Fibroblast of upper back skin (primary cell): ENCODE results near the gene FAM124B.

Experiments used
- DNase-seq: peaks from one replicate; pipeline ENCODE4 v3.0.0-alpha.2; 2013

The FAM124B gene

DNA sequence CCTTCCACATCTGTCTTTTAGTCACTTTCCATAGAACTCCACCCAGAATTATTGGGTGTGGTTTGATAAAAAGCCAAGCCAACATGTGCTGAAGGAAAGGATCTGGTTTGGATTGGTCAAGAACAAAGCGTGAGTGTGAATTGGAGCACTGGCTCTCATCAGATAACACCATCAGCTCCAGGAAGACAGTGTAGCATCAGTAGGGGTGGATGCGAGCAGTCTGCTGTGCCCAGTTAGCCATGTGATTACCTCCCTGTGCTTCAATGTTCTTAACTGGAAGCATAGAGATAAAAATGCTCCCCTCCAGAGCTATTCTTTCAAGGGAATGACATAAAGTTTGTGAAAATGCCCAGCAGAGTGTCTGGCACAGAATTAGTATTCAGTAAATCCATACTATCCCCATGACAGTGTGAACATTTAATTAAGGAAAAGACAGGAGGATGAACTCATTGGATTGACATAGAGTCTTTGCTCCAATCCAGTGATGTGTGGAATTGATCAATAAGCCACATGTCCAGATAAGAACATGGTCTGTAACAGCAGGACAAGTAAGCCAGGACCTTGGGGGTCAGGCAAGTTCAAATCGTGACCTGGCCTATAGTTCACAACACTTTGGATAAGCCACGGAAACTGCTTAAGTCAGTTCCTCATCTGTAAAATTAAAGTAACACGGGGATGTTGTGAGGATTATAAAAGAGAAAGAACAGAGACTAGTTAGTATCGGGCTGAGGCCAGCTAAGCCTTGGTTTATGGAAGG is 68.0 kb downstream of the FAM124B start:
- DNase-seq: no peak

DNA sequence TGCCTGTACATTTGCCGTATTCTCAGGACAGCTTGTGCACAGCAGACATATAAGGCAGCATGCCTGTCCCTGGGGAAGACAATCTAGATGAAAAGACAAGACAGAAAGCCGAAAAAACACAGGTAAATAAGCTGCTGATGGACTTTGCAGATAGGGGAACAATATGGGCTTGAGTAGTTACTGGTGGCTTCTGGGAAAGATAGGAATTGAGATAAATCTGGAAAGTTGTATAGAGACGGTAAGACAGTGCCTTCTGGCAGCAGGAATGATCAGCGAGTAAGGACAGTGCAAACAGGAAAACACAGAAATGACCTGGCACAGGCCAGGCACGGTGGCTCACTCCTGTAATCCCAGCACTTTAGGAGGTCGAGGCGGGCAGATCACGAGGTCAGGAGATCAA is 70.2 kb downstream of the FAM124B start:
- DNase-seq: no peak

DNA sequence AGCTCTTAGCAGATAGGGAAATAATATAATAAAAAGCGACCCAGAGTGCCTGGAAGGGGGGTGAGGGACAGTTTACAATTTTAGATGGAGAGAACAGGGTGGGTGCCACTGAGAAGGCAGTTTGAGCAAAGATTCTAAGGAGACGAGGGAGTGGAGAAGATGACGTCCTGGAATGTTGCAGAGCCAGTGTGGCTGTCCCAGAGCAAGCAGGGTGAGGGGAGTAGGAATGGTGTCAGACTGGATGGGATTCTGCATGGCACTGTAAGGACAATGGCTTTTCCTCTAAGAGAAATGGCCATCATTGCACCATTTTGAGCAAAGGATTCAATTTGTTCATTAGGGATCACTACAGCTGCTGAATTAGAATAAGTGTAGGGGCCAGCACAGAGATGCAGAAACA is 73.1 kb downstream of the FAM124B start:
- no peak for DNase-seq
